ENCODE data around the gene OR2G3. TPM values are rescaled to one million over a fixed set of nuclear protein-coding genes. Genes with fewer than 3 reads are reported as not detected.

The OR2G3 gene
- total and polyA plus RNA-seq, 2 donors (not counting 1 experiment from before 2014, with no cell fraction given), result not detected

DNA sequence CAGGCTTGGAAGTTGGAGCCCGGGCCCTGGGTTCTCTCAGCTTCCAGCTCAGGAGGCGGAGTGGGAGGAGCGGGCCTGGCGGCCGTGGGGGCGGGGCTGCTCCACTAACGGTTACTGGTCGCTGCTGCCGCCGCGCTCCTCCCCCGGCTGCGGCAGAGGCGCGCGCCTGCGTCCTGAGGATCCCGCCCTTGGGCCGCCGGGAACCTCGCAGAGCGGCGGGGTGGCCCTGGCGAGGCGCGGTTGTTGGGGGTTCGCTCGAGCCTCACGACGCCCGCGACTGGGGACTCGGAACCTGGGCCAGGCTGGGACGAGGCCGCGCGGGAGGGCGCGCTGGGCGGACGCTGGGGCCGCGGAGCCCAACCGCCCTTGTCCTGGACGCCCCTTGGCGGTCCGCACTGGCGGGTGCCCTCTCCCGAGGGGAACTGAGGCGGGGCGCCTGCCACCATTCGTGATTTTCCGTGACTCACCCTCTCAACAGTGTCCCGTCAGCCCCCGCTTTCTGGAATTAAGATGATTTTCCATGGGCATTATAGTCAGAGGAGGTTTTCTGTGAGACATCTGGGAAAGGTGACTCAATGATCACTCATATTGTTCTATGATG, 34.1 kb downstream of the OR2G3 start:
- ATAC-seq (ENCODE audit: low read depth), result peak; percentile 41
- Histone ChIP-seq H3K4me3 (ENCODE audit: control extremely low read depth in 1 of 5, extremely low read depth in 1 of 5, insufficient read depth in 1 of 5, low read depth in 2 of 5, low read length in 4 of 5) (peak overlapping the region in 2 of 5 experiments; percentile 10 to 13), H3K27me3 (replicated peaks in 1 of 4; ENCODE audit: control extremely low read depth in 1 of 4, control insufficient read depth in 3 of 4, insufficient read depth in 4 of 4, low read length in 3 of 4) (peaks cover 0 to 16% (median 0%) of the 10 kb centered on the region in 4 experiments), H3K79me2 (ENCODE audit: control insufficient read depth, insufficient read depth, low read length) (no peaks in the 10 kb centered on the region), H3K4me1 (ENCODE audit: control insufficient read depth in 2 of 2, insufficient read depth in 2 of 2, low read length in 2 of 2) (no peaks in the 10 kb centered on the region), H3K9ac (ENCODE audit: low read length) (no peak overlapping the region), H4K20me1 (ENCODE audit: control insufficient read depth, insufficient read depth, low read length, poor library complexity, severe bottlenecking) (no peaks in the 10 kb centered on the region), H3K9me3 (ENCODE audit: control extremely low read depth in 1 of 3, control insufficient read depth in 2 of 3, insufficient read depth in 1 of 3, low read length in 2 of 3) (peaks cover 0 to 8% (median 0%) of the 10 kb centered on the region in 3 donors), H3K27ac (ENCODE audit: low read length in 2 of 2) (no peak overlapping the region), H2AFZ (ENCODE audit: insufficient read depth, low read depth, low read length, poor library complexity, severe bottlenecking) (peak overlapping the region; percentile 46), H3K36me3 (replicated peaks in 1 of 2; ENCODE audit: control extremely low read depth in 1 of 2, control insufficient read depth in 1 of 2, extremely low read depth in 1 of 2, insufficient read depth in 2 of 2, low read length in 1 of 2) (no peaks in the 10 kb centered on the region), H3K4me2 (replicated peaks; ENCODE audit: low read depth, low read length, poor library complexity, severe bottlenecking) (peak overlapping the region; percentile 54)
- DNase-seq, result peak; percentile 13
- Mint-ChIP-seq H3K4me1 (peaks cover 2% of the 10 kb centered on the region), H3K27ac (no peak overlapping the region), H3K4me3 (no peak overlapping the region), H3K27me3 (peaks cover 33% of the 10 kb centered on the region), H3K9me3 (ENCODE audit: insufficient read depth) (peaks cover 2% of the 10 kb centered on the region)
- POLR2A ChIA-PET, result no interaction called here
- 20% methylated on average over 50 of the region's 55 CpGs for WGBS (ENCODE audit: insufficient coverage)
- intact Hi-C loops (cut with micrococcal nuclease), result no loop called here
- TF ChIP-seq EZH2 (IDR thresholded peaks at IDR 0.05; ENCODE audit: borderline replicate concordance, insufficient read depth, low read depth, low read length, poor library complexity, severe bottlenecking) (no peak), CTCF (IDR thresholded peaks at IDR 0.05) (no peak)
- CTCF ChIA-PET, result no interaction called here

- Histone ChIP-seq H3K27ac (ENCODE audit: low read length in 2 of 2) (no peak overlapping the region), H3K4me1 (ENCODE audit: control insufficient read depth in 2 of 2, insufficient read depth in 2 of 2, low read length in 2 of 2) (no peaks in the 10 kb centered on the region), H3K9me3 (ENCODE audit: control extremely low read depth in 1 of 3, control insufficient read depth in 2 of 3, insufficient read depth in 1 of 3, low read length in 2 of 3) (peaks cover 0 to 5% (median 0%) of the 10 kb centered on the region in 3 donors), H2AFZ (ENCODE audit: insufficient read depth, low read depth, low read length, poor library complexity, severe bottlenecking) (no peak overlapping the region), H3K4me3 (ENCODE audit: control extremely low read depth in 1 of 5, extremely low read depth in 1 of 5, insufficient read depth in 1 of 5, low read depth in 2 of 5, low read length in 4 of 5) (no peak overlapping the region), H3K27me3 (replicated peaks in 1 of 4; ENCODE audit: control extremely low read depth in 1 of 4, control insufficient read depth in 3 of 4, insufficient read depth in 4 of 4, low read length in 3 of 4) (peaks cover 0 to 16% (median 0%) of the 10 kb centered on the region in 4 experiments), H3K9ac (ENCODE audit: low read length) (no peak overlapping the region), H3K79me2 (ENCODE audit: control insufficient read depth, insufficient read depth, low read length) (no peaks in the 10 kb centered on the region), H3K4me2 (replicated peaks; ENCODE audit: low read depth, low read length, poor library complexity, severe bottlenecking) (no peak overlapping the region), H3K36me3 (replicated peaks in 1 of 2; ENCODE audit: control extremely low read depth in 1 of 2, control insufficient read depth in 1 of 2, extremely low read depth in 1 of 2, insufficient read depth in 2 of 2, low read length in 1 of 2) (no peaks in the 10 kb centered on the region), H4K20me1 (ENCODE audit: control insufficient read depth, insufficient read depth, low read length, poor library complexity, severe bottlenecking) (no peaks in the 10 kb centered on the region)
- CTCF ChIA-PET, result no interaction called here
- intact Hi-C loops (cut with micrococcal nuclease), result no loop called here
- H3K27me3 Mint-ChIP-seq, result peaks cover 21% of the 10 kb centered on the region
- H3K9me3 Mint-ChIP-seq (ENCODE audit: insufficient read depth), result peaks cover 2% of the 10 kb centered on the region
- no peak overlapping the region for H3K4me3 Mint-ChIP-seq
- POLR2A ChIA-PET, result no interaction called here
- ATAC-seq (ENCODE audit: low read depth), result no peak
- TF ChIP-seq EZH2 (IDR thresholded peaks at IDR 0.05; ENCODE audit: borderline replicate concordance, insufficient read depth, low read depth, low read length, poor library complexity, severe bottlenecking) (no peak), CTCF (IDR thresholded peaks at IDR 0.05) (no peak)
- H3K27ac Mint-ChIP-seq, result no peak overlapping the region
- WGBS (ENCODE audit: insufficient coverage), result no CpG with 5 or more reads among the region's 5 CpGs
- no peak for DNase-seq
- peaks cover 2% of the 10 kb centered on the region for H3K4me1 Mint-ChIP-seq
These were observed 37.4 kb downstream of the OR2G3 start for GRCh38 chr1:247642742-247643141.

Data from B cell (primary cell).